ENCODE data around the gene ABTB1.

GRCh38 chr3:127711896-127712295 lies 39.1 kb downstream of the ABTB1 start:
- no peak for TF ChIP-seq CTCF (IDR thresholded peaks at IDR 0.05; ENCODE audit: low read depth, low read length)
- TF ChIP-seq EZH2phosphoT487 (IDR thresholded peaks at IDR 0.05; ENCODE audit: low read depth), result no peak

Data from OCI-LY3 (cell line).